ENCODE results near the gene LCMT1.

LCMT1 gene

GRCh38 chr16:25108054-25108453, 3.5 kb upstream of the LCMT1 start:
- no peak for DNase-seq (ENCODE audit: low spot score)
- TF ChIP-seq CTCF (IDR thresholded peaks at IDR 0.05): no peak
- Histone ChIP-seq H3K4me3 (no peak overlapping the region), H3K27ac (no peak overlapping the region)

- H3K4me3 ChIP-seq: no peak overlapping the region
- peak overlapping the region in 1 of 2 donors; percentile 30 for H3K27ac ChIP-seq
- TF ChIP-seq CTCF (IDR thresholded peaks at IDR 0.05): no peak
- peak; percentile 76 for DNase-seq (ENCODE audit: low spot score)
These were observed 1.9 kb upstream of the LCMT1 start for GRCh38 chr16:25109643-25110042.

- Histone ChIP-seq H3K4me3 (peak overlapping the region; percentile 90), H3K27ac (peak overlapping the region in 1 of 2 donors; percentile 43)
- no peak for DNase-seq (ENCODE audit: low spot score)
- no peak for TF ChIP-seq CTCF (IDR thresholded peaks at IDR 0.05)
These were observed 1.1 kb upstream of the LCMT1 start for GRCh38 chr16:25110387-25110947.

GRCh38 chr16:25114121-25114520, 2.6 kb downstream of the LCMT1 start:
- no peak for TF ChIP-seq CTCF (IDR thresholded peaks at IDR 0.05)

GRCh38 chr16:25118851-25119578, 7.5 kb downstream of the LCMT1 start:
- Histone ChIP-seq H3K27ac (no peak overlapping the region), H3K4me3 (no peak overlapping the region)
- no peak for DNase-seq (ENCODE audit: low spot score)
- TF ChIP-seq CTCF (IDR thresholded peaks at IDR 0.05): no peak

More at GRCh38 chr16:25114121-25114520, 2.6 kb downstream of the LCMT1 start:
- Histone ChIP-seq H3K4me3 (no peak overlapping the region), H3K27ac (no peak overlapping the region)
- no peak for DNase-seq (ENCODE audit: low spot score)

- no peak for DNase-seq (ENCODE audit: low spot score)
- TF ChIP-seq CTCF (IDR thresholded peaks at IDR 0.05): no peak
- Histone ChIP-seq H3K4me3 (no peak overlapping the region), H3K27ac (no peak overlapping the region)
These were observed 10.5 kb downstream of the LCMT1 start for GRCh38 chr16:25121824-25122600.

All from coronary artery (tissue), 2 donors.